Osteoblast (primary cell): ENCODE results near the gene MB. TPM values are rescaled to one million over a fixed set of nuclear protein-coding genes. Genes with fewer than 3 reads are reported as not detected.

Experiments used
- DNase-seq: peaks from one replicate; pipeline ENCODE4 v3.0.0; 2011; ENCODE audit warnings: low spot score, mixed read lengths; ENCODE audit not compliant: insufficient read length; ENCODE audit errors: missing footprints
- H2AFZ ChIP-seq: 2 replicates; pipeline ENCODE4 v1.6.0; 2011; ENCODE audit warnings: mild to moderate bottlenecking, low read length
- H3K27ac ChIP-seq: 2 replicates; pipeline ENCODE4 v1.5.1; 2011; ENCODE audit warnings: mild to moderate bottlenecking, low read depth, low read length, moderate library complexity
- H3K27me3 ChIP-seq: 2 replicates; pipeline ENCODE4 v1.6.0; 2012; ENCODE audit warnings: mild to moderate bottlenecking, control low read depth, inconsistent platforms, low read length, moderate library complexity; ENCODE audit not compliant: insufficient read depth
- H3K36me3 ChIP-seq: 2 replicates; pipeline ENCODE4 v1.5.1; 2011; ENCODE audit warnings: mild to moderate bottlenecking, low read length, control low read depth, moderate library complexity; ENCODE audit not compliant: insufficient read depth
- H3K4me1 ChIP-seq: 2 replicates; pipeline ENCODE4 v1.5.1; 2011; ENCODE audit warnings: mild to moderate bottlenecking, low read length, control low read depth, moderate library complexity; ENCODE audit not compliant: insufficient read depth
- H3K4me2 ChIP-seq: 2 replicates; pipeline ENCODE4 v1.6.0; 2011; ENCODE audit warnings: mild to moderate bottlenecking, low read length; ENCODE audit not compliant: insufficient read depth
- H3K4me3 ChIP-seq: fragments of 200-600 bp; sonication (generic); 3 replicates; pipeline ENCODE4 v1.5.1; 2012; ENCODE audit warnings: mild to moderate bottlenecking, low read length, inconsistent platforms; ENCODE audit not compliant: insufficient read depth
- H3K79me2 ChIP-seq: 2 replicates; pipeline ENCODE4 v1.6.0; 2012; ENCODE audit warnings: mild to moderate bottlenecking, low read length, control low read depth, inconsistent platforms; ENCODE audit not compliant: insufficient read depth
- H3K9me3 ChIP-seq: 2 replicates; pipeline ENCODE4 v1.5.1; 2011; ENCODE audit warnings: low read depth, low read length, control low read depth
- H4K20me1 ChIP-seq: 2 replicates; pipeline ENCODE4 v1.6.0; 2012; ENCODE audit warnings: mild to moderate bottlenecking, low read length, control low read depth; ENCODE audit not compliant: insufficient read depth
- total RNA-seq: library from RNA; depleted of rRNA; stranded (reverse); fragments of >200 nt; gene quantifications from 2 replicates; pipeline ENCODE4 v1.2.3, GENCODE V29; 2012
- TF ChIP-seq, protein P1 (sequence below): IDR thresholded peaks from 2 replicates; pipeline ENCODE4 v1.5.1; 2011; ENCODE audit warnings: mild to moderate bottlenecking, low read depth, low read length, moderate library complexity; ENCODE audit errors: extremely low read depth

Gene MB
- total RNA-seq, 1 donor, result 0.36 TPM

GRCh38 chr22:35590634-35591295 lies 26.4 kb downstream of the MB start:
- no peak overlapping the region for H3K4me2 ChIP-seq
- no peak overlapping the region for H3K4me3 ChIP-seq
- H3K27me3 ChIP-seq, result no peaks in the 10 kb centered on the region
- TF ChIP-seq, protein P1, sequence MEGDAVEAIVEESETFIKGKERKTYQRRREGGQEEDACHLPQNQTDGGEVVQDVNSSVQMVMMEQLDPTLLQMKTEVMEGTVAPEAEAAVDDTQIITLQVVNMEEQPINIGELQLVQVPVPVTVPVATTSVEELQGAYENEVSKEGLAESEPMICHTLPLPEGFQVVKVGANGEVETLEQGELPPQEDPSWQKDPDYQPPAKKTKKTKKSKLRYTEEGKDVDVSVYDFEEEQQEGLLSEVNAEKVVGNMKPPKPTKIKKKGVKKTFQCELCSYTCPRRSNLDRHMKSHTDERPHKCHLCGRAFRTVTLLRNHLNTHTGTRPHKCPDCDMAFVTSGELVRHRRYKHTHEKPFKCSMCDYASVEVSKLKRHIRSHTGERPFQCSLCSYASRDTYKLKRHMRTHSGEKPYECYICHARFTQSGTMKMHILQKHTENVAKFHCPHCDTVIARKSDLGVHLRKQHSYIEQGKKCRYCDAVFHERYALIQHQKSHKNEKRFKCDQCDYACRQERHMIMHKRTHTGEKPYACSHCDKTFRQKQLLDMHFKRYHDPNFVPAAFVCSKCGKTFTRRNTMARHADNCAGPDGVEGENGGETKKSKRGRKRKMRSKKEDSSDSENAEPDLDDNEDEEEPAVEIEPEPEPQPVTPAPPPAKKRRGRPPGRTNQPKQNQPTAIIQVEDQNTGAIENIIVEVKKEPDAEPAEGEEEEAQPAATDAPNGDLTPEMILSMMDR, result no peak
- no peaks in the 10 kb centered on the region for H4K20me1 ChIP-seq
- H3K79me2 ChIP-seq, result no peaks in the 10 kb centered on the region
- no peak overlapping the region for H3K27ac ChIP-seq
- peaks cover 12% of the 10 kb centered on the region for H3K4me1 ChIP-seq
- no peaks in the 10 kb centered on the region for H3K36me3 ChIP-seq
- H2AFZ ChIP-seq, result no peak overlapping the region
- no peak for DNase-seq
- no peaks in the 10 kb centered on the region for H3K9me3 ChIP-seq

GRCh38 chr22:35589756-35590093 lies 27.4 kb downstream of the MB start:
- no peak for DNase-seq
- Histone ChIP-seq H3K36me3 (no peaks in the 10 kb centered on the region), H3K4me1 (peaks cover 12% of the 10 kb centered on the region), H3K79me2 (no peaks in the 10 kb centered on the region), H3K27ac (peak overlapping the region; percentile 56), H4K20me1 (no peaks in the 10 kb centered on the region), H2AFZ (no peak overlapping the region), H3K27me3 (no peaks in the 10 kb centered on the region), H3K9me3 (no peaks in the 10 kb centered on the region), H3K4me3 (no peak overlapping the region), H3K4me2 (no peak overlapping the region)
- TF ChIP-seq, protein P1, result no peak

DNA sequence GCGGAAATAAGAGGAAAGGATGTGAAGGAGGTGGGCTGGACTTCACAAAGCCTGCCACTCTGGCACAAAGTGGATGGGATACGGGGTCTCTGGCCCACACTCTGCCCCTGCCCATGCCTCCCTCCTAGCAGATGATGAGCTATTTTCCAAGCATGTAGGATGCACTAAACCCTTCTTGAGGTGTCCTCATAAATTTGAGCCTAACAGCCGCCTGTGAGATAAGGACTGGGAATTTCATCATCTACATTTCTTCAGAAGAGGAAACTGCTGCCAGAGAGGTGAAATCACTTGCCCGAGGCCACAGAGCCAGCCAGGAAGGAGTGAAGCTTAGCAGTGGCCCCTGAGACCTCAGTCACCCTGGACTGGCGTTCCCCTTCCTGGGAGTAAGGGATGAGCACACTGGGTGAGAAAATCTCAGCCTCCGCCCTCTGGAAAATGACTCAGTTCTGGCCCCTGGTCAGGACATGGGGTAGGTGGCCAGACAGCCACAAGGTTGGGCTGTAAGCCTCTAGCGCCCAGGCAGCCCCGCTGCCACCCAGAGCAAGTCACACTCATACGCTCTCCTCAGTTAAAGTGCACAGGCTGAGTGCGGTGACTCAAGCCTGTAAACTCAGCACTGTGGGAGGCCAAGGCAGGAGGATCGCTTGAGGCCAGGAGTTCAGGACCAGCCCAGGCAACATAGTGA lies 27.9 kb downstream of the MB start:
- Histone ChIP-seq H3K4me3 (no peak overlapping the region), H3K36me3 (no peaks in the 10 kb centered on the region), H3K79me2 (no peaks in the 10 kb centered on the region), H3K4me2 (no peak overlapping the region), H3K27ac (peak overlapping the region; percentile 56), H3K4me1 (peaks cover 12% of the 10 kb centered on the region), H3K9me3 (no peaks in the 10 kb centered on the region), H3K27me3 (no peaks in the 10 kb centered on the region), H2AFZ (no peak overlapping the region), H4K20me1 (no peaks in the 10 kb centered on the region)
- TF ChIP-seq, protein P1, result peak; percentile 24
- peak; percentile 94 for DNase-seq

- DNase-seq, result no peak
- H3K27me3 ChIP-seq, result no peaks in the 10 kb centered on the region
- no peak overlapping the region for H3K4me3 ChIP-seq
- H3K9me3 ChIP-seq, result no peaks in the 10 kb centered on the region
- H3K36me3 ChIP-seq, result no peaks in the 10 kb centered on the region
- TF ChIP-seq, protein P1, result no peak
- H3K4me2 ChIP-seq, result no peak overlapping the region
- H2AFZ ChIP-seq, result no peak overlapping the region
- H3K79me2 ChIP-seq, result no peaks in the 10 kb centered on the region
- peaks cover 12% of the 10 kb centered on the region for H3K4me1 ChIP-seq
- H3K27ac ChIP-seq, result no peak overlapping the region
- H4K20me1 ChIP-seq, result no peaks in the 10 kb centered on the region
These were observed 29.2 kb downstream of the MB start for GRCh38 chr22:35587896-35588295.
